Adrenal gland (tissue), 5 donors: ENCODE measurements around the gene PDLIM7.

Source experiments
- CTCF ChIP-seq, 6 experiments: fragments of 450-650 bp in 4 of 6; fragments of 200-600 bp in 2 of 6; sonication (generic) in 1 of 6; IDR thresholded peaks; 1 replicate in 5 of 6; 2 replicates in 1 of 6; pipeline versions ENCODE4 v1.5.1 to v1.8.0; 2016 to 2021; ENCODE audit warnings: antibody characterized with exemption in 6 of 6, mild to moderate bottlenecking in 2 of 6, moderate library complexity in 1 of 6
- POLR2A ChIP-seq, 2 donors: fragments of 450-650 bp; IDR thresholded peaks; one replicate each; pipeline ENCODE4 v1.6.1; 2017; ENCODE audit warnings: antibody characterized with exemption in 2 of 2, mild to moderate bottlenecking in 2 of 2, moderate library complexity in 1 of 2
- donor health status: DM: no; HTN: no; CAD: no.

GRCh38 chr5:177468685-177469628, 28.4 kb downstream of the PDLIM7 start:
- TF ChIP-seq POLR2A (IDR thresholded peaks at IDR 0.05) = no peak
- TF ChIP-seq CTCF (IDR thresholded peaks at IDR 0.05) = no peak
